ENCODE data around the gene ARHGEF17. TPM values are rescaled to one million over a fixed set of nuclear protein-coding genes. Genes with fewer than 3 reads are reported as not detected.

Gene ARHGEF17
- total and polyA plus RNA-seq, 2 of the 8 experiments (the other 6 are each of a cell fraction or from before 2014, with no cell fraction given): 11.3 to 14.6 TPM

- H3K79me2 ChIP-seq (ENCODE audit: control insufficient read depth in 1 of 2, insufficient read depth in 2 of 2, low read length in 2 of 2): no peaks in the 10 kb centered on the region
- no peaks in the 10 kb centered on the region for H3K23me2 ChIP-seq (ENCODE audit: low read depth, low read length)
- H4K8ac ChIP-seq (ENCODE audit: extremely low read depth, insufficient read depth, low read length): no peak overlapping the region
- H3K4ac ChIP-seq (replicated peaks; ENCODE audit: insufficient read length, low read depth, low read length): no peak overlapping the region
- H3K4me2 ChIP-seq (ENCODE audit: insufficient read depth in 1 of 2, low read depth in 2 of 2, low read length in 2 of 2): no peak overlapping the region
- no peak for FAIRE-seq
- H4K5ac ChIP-seq (ENCODE audit: insufficient read length, low read depth, low read length): no peak overlapping the region
- H3K9me3 ChIP-seq (ENCODE audit: insufficient read depth in 2 of 2, low read depth in 1 of 2, low read length in 1 of 2): no peaks in the 10 kb centered on the region
- no peak overlapping the region for H3K18ac ChIP-seq (ENCODE audit: extremely low read depth, low read length)
- POLR2A ChIA-PET (ENCODE audit: partially characterized antibody): no interaction called here
- H2BK5ac ChIP-seq (ENCODE audit: low read depth, low read length): no peak overlapping the region
- H3K27ac ChIP-seq (ENCODE audit: low read depth, low read length): no peak overlapping the region
- H2BK20ac ChIP-seq (ENCODE audit: low read length): no peak overlapping the region
- H3K79me1 ChIP-seq (ENCODE audit: low read depth, low read length): no peaks in the 10 kb centered on the region
- peak overlapping the region in 2 of 4 experiments; percentile 4 to 14; a peak in 1 of 7 replicates for H3K9ac ChIP-seq (replicated peaks in 1 of 4; ENCODE audit: extremely low read depth in 1 of 4, low read depth in 3 of 4, low read length in 3 of 4)
- no peak overlapping the region for H2BK12ac ChIP-seq (ENCODE audit: low read depth, low read length)
- H3K56ac ChIP-seq (replicated peaks; ENCODE audit: insufficient read length, low read depth, low read length): no peak overlapping the region
- no peak overlapping the region for H3K4me3 ChIP-seq (ENCODE audit: extremely low read depth in 1 of 4, insufficient read depth in 2 of 4, low read depth in 3 of 4, low read length in 4 of 4)
- H3K14ac ChIP-seq (ENCODE audit: insufficient read length): no peak overlapping the region
- no peak overlapping the region for H2AK5ac ChIP-seq (ENCODE audit: low read depth, low read length)
- H4K91ac ChIP-seq (replicated peaks; ENCODE audit: insufficient read length, low read length): no peak overlapping the region
- no peak overlapping the region for H2AFZ ChIP-seq (ENCODE audit: low read length)
- H3K36me3 ChIP-seq (ENCODE audit: control insufficient read depth in 2 of 4, insufficient read depth in 4 of 4, low read length in 3 of 4): no peaks in the 10 kb centered on the region
- no peak overlapping the region for H2BK120ac ChIP-seq (replicated peaks; ENCODE audit: low read depth, low read length)
- H4K20me1 ChIP-seq (replicated peaks in 1 of 2; ENCODE audit: control insufficient read depth in 1 of 2, insufficient read depth in 2 of 2, low read length in 2 of 2): no peaks in the 10 kb centered on the region
- CTCF ChIA-PET (ENCODE audit: partially characterized antibody): interaction anchor here (1.0 to 5.7 kb wide), 7 partner anchors 8 to 113 kb away, joined by 3 to 37 read pairs (median 5); partner anchors contain the start of gene P2RY6
- WGBS, 2 experiments (ENCODE audit: extremely low coverage in 1 of 2, insufficient coverage in 1 of 2, insufficient read length in 1 of 2, insufficient replicate concordance in 2 of 2, low coverage in 1 of 2, low lambda C conversion rate in 2 of 2, missing lambda C conversion rate in 1 of 2): 79% methylated on average over 5 of the region's 5 CpGs; no CpG with 5 or more reads in 1 of the 2 experiments
- no peak for DNase-seq (ENCODE audit: low read depth in 1 of 2, low spot score in 2 of 2)
- H3K27me3 ChIP-seq (replicated peaks in 1 of 4; ENCODE audit: control insufficient read depth in 3 of 4, extremely low read depth in 1 of 4, insufficient read depth in 3 of 4, low read length in 3 of 4): no peaks in the 10 kb centered on the region
- H3K4me1 ChIP-seq (replicated peaks in 1 of 4; ENCODE audit: control insufficient read depth in 3 of 4, insufficient read depth in 4 of 4, low read length in 3 of 4): no peaks in the 10 kb centered on the region; a peak in 2 of 7 replicates
- no peak overlapping the region for H2BK15ac ChIP-seq (ENCODE audit: low read length)
- no peak overlapping the region for H3K23ac ChIP-seq (ENCODE audit: insufficient read length)
- TF ChIP-seq BCL11A (IDR thresholded peaks at IDR 0.05; ENCODE audit: low read depth in 2 of 2, low read length in 2 of 2) (no peak), SIX5 (IDR thresholded peaks at IDR 0.05; ENCODE audit: low read depth, low read length) (no peak), TCF12 (IDR thresholded peaks at IDR 0.05; ENCODE audit: low read depth, low read length) (no peak), CHD2 (IDR thresholded peaks at IDR 0.05; ENCODE audit: low read length) (no peak), POU5F1 (IDR thresholded peaks at IDR 0.05; ENCODE audit: low read depth, low read length) (no peak), BACH1 (IDR thresholded peaks at IDR 0.05; ENCODE audit: low read length) (no peak), BRCA1 (IDR thresholded peaks at IDR 0.05; ENCODE audit: low read depth, low read length) (no peak), TEAD4 (IDR thresholded peaks at IDR 0.05; ENCODE audit: low read depth, low read length) (no peak), NANOG (IDR thresholded peaks at IDR 0.05; ENCODE audit: insufficient read depth, low read depth, low read length, poor library complexity, severe bottlenecking) (no peak), CREB1 (IDR thresholded peaks at IDR 0.05) (no peak), HDAC2 (IDR thresholded peaks at IDR 0.05; ENCODE audit: borderline replicate concordance in 1 of 2, low read depth in 2 of 2, low read length in 2 of 2) (no peak), MAFK (IDR thresholded peaks at IDR 0.05; ENCODE audit: low read depth, low read length) (no peak), CTBP2 (IDR thresholded peaks at IDR 0.05; ENCODE audit: borderline replicate concordance, insufficient read depth, insufficient read length, low read length) (no peak)
- TF ChIP-seq, protein P1, sequence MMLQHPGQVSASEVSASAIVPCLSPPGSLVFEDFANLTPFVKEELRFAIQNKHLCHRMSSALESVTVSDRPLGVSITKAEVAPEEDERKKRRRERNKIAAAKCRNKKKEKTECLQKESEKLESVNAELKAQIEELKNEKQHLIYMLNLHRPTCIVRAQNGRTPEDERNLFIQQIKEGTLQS (IDR thresholded peaks at IDR 0.05; ENCODE audit: insufficient read depth, low read depth, low read length): no peak
Observed at GRCh38 chr11:73280626-73281025, 27.4 kb upstream of the ARHGEF17 start.

All from H1 (cell line).